Measurements from ENCODE around the gene MCHR1.
"Not testable (repeated sequence)": the region's sequence is repeated elsewhere in the genome, so short reads cannot be mapped to it uniquely, and the experiment has no call there.

MCHR1 gene

GRCh38 chr22:40691532-40691931, 12.2 kb downstream of the MCHR1 start:
- DNase-seq (ENCODE audit: low spot score), result no peak

GRCh38 chr22:40694411-40694810, 15.1 kb downstream of the MCHR1 start:
- no peak for DNase-seq (ENCODE audit: low spot score)

GRCh38 chr22:40701274-40701673, 22.0 kb downstream of the MCHR1 start:
- DNase-seq (ENCODE audit: low spot score), result no peak

GRCh38 chr22:40703174-40703573, 23.9 kb downstream of the MCHR1 start:
- DNase-seq (ENCODE audit: low spot score), result no peak

GRCh38 chr22:40703736-40704135, 24.5 kb downstream of the MCHR1 start:
- DNase-seq (ENCODE audit: low spot score), result no peak

GRCh38 chr22:40705918-40706682, 26.8 kb downstream of the MCHR1 start:
- DNase-seq (ENCODE audit: low spot score), result no peak

- DNase-seq (ENCODE audit: low spot score), result no peak
Observed at GRCh38 chr22:40707154-40707553, 27.9 kb downstream of the MCHR1 start.

GRCh38 chr22:40708177-40708576, 28.9 kb downstream of the MCHR1 start:
- DNase-seq (ENCODE audit: low spot score), result no peak

- no peak for DNase-seq (ENCODE audit: low spot score)
Observed at GRCh38 chr22:40709752-40710413, 30.6 kb downstream of the MCHR1 start.

GRCh38 chr22:40712311-40712710, 33.0 kb downstream of the MCHR1 start:
- no peak for DNase-seq (ENCODE audit: low spot score)

- DNase-seq (ENCODE audit: low spot score), result no peak
Observed at GRCh38 chr22:40714499-40715337, 35.4 kb downstream of the MCHR1 start.

- no peak for DNase-seq (ENCODE audit: low spot score)
Observed at GRCh38 chr22:40716116-40716515, 36.8 kb downstream of the MCHR1 start.

- not testable (repeated sequence) for DNase-seq (ENCODE audit: low spot score)
Observed at GRCh38 chr22:40717657-40718056, 38.4 kb downstream of the MCHR1 start.

- DNase-seq (ENCODE audit: low spot score), result no peak
Observed at GRCh38 chr22:40718250-40719204, 39.2 kb downstream of the MCHR1 start.

GRCh38 chr22:40719599-40719998, 40.3 kb downstream of the MCHR1 start:
- DNase-seq (ENCODE audit: low spot score), result no peak

GRCh38 chr22:40720156-40720537, 40.9 kb downstream of the MCHR1 start:
- not testable (repeated sequence) for DNase-seq (ENCODE audit: low spot score)

GRCh38 chr22:40720538-40721256, 41.4 kb downstream of the MCHR1 start:
- DNase-seq (ENCODE audit: low spot score), result no peak

GRCh38 chr22:40721266-40721665, 42.0 kb downstream of the MCHR1 start:
- peak; percentile 50 for DNase-seq (ENCODE audit: low spot score)

GRCh38 chr22:40723396-40723933, 44.2 kb downstream of the MCHR1 start:
- DNase-seq (ENCODE audit: low spot score), result no peak

- DNase-seq (ENCODE audit: low spot score), result no peak
Observed at GRCh38 chr22:40726514-40726913, 47.2 kb downstream of the MCHR1 start.
